Adipocyte (in vitro differentiated cells): Measurements from ENCODE around the gene PRELID2.
A peak's percentile ranks its signal among the peaks of the same experiment; 100 is the strongest.
"Not testable (repeated sequence)": the region's sequence is repeated elsewhere in the genome, so short reads cannot be mapped to it uniquely, and the experiment has no call there.

Experiments
- DNase-seq: peaks from one replicate; pipeline ENCODE4 v3.0.0-alpha.2; 2015; ENCODE audit warnings: low read depth
- H3K27me3 ChIP-seq: replicated peaks from 2 replicates; pipeline ENCODE4 v1.7.0; 2013; ENCODE audit warnings: mild to moderate bottlenecking, low read length, moderate library complexity; ENCODE audit not compliant: control insufficient read depth, insufficient read depth
- H3K36me3 ChIP-seq: 2 replicates; pipeline ENCODE4 v1.7.0; 2013; ENCODE audit warnings: low read length, mild to moderate bottlenecking, moderate library complexity; ENCODE audit not compliant: control insufficient read depth, insufficient read depth, severe bottlenecking
- H3K4me1 ChIP-seq: 2 replicates; pipeline ENCODE4 v1.7.0; 2013; ENCODE audit warnings: mild to moderate bottlenecking, low read length, moderate library complexity; ENCODE audit not compliant: control insufficient read depth, insufficient read depth
- H3K4me3 ChIP-seq: 2 replicates; pipeline ENCODE4 v1.7.0; 2013; ENCODE audit warnings: mild to moderate bottlenecking, low read length, moderate library complexity
- H3K9ac ChIP-seq: 2 replicates; pipeline ENCODE4 v1.7.0; 2013; ENCODE audit warnings: mild to moderate bottlenecking, low read length, moderate library complexity
- H3K9me3 ChIP-seq: 2 replicates; pipeline ENCODE4 v1.7.0; 2013; ENCODE audit warnings: mild to moderate bottlenecking, low read length, moderate library complexity; ENCODE audit not compliant: control insufficient read depth

PRELID2 gene

GRCh38 chr5:145812877-145813276 lies 22.3 kb downstream of the PRELID2 start:
- no peaks in the 10 kb centered on the region for H3K4me1 ChIP-seq
- no peak overlapping the region for H3K9ac ChIP-seq
- H3K27me3 ChIP-seq: no peaks in the 10 kb centered on the region
- no peaks in the 10 kb centered on the region for H3K9me3 ChIP-seq
- no peaks in the 10 kb centered on the region for H3K36me3 ChIP-seq
- H3K4me3 ChIP-seq: no peak overlapping the region
- no peak for DNase-seq

- Histone ChIP-seq H3K9ac (no peak overlapping the region), H3K36me3 (no peaks in the 10 kb centered on the region), H3K4me3 (no peak overlapping the region), H3K4me1 (no peaks in the 10 kb centered on the region), H3K27me3 (no peaks in the 10 kb centered on the region), H3K9me3 (no peaks in the 10 kb centered on the region)
- peak; percentile 58 for DNase-seq
Observed at GRCh38 chr5:145811834-145812625, 23.1 kb downstream of the PRELID2 start.

GRCh38 chr5:145806923-145807322 lies 28.2 kb downstream of the PRELID2 start:
- H3K9me3 ChIP-seq: peaks cover 3% of the 10 kb centered on the region
- H3K4me3 ChIP-seq: no peak overlapping the region
- no peak for DNase-seq
- no peaks in the 10 kb centered on the region for H3K4me1 ChIP-seq
- H3K36me3 ChIP-seq: no peaks in the 10 kb centered on the region
- H3K27me3 ChIP-seq: no peaks in the 10 kb centered on the region
- no peak overlapping the region for H3K9ac ChIP-seq

- H3K4me1 ChIP-seq: no peaks in the 10 kb centered on the region
- H3K4me3 ChIP-seq: no peak overlapping the region
- H3K36me3 ChIP-seq: no peaks in the 10 kb centered on the region
- peaks cover 3% of the 10 kb centered on the region for H3K9me3 ChIP-seq
- no peaks in the 10 kb centered on the region for H3K27me3 ChIP-seq
- no peak for DNase-seq
- H3K9ac ChIP-seq: no peak overlapping the region
Observed at GRCh38 chr5:145805819-145806218, 29.3 kb downstream of the PRELID2 start.

- no peak overlapping the region for H3K4me3 ChIP-seq
- peaks cover 3% of the 10 kb centered on the region for H3K9me3 ChIP-seq
- no peaks in the 10 kb centered on the region for H3K4me1 ChIP-seq
- DNase-seq: no peak
- no peaks in the 10 kb centered on the region for H3K36me3 ChIP-seq
- H3K27me3 ChIP-seq: no peaks in the 10 kb centered on the region
- no peak overlapping the region for H3K9ac ChIP-seq
Observed at GRCh38 chr5:145804701-145805100, 30.4 kb downstream of the PRELID2 start.

- Histone ChIP-seq H3K4me3 (no peak overlapping the region), H3K4me1 (no peaks in the 10 kb centered on the region), H3K27me3 (no peaks in the 10 kb centered on the region), H3K36me3 (no peaks in the 10 kb centered on the region), H3K9ac (no peak overlapping the region), H3K9me3 (peaks cover 3% of the 10 kb centered on the region)
- DNase-seq: no peak
Observed at GRCh38 chr5:145803112-145804004, 31.8 kb downstream of the PRELID2 start.

- Histone ChIP-seq H3K9me3 (peaks cover 3% of the 10 kb centered on the region), H3K9ac (no peak overlapping the region), H3K27me3 (no peaks in the 10 kb centered on the region), H3K4me1 (peaks cover 5% of the 10 kb centered on the region), H3K36me3 (no peaks in the 10 kb centered on the region), H3K4me3 (no peak overlapping the region)
- no peak for DNase-seq
Observed at GRCh38 chr5:145801195-145801594, 33.9 kb downstream of the PRELID2 start.

GRCh38 chr5:145800181-145800580 lies 35.0 kb downstream of the PRELID2 start:
- no peaks in the 10 kb centered on the region for H3K36me3 ChIP-seq
- peaks cover 5% of the 10 kb centered on the region for H3K4me1 ChIP-seq
- no peak overlapping the region for H3K9ac ChIP-seq
- no peaks in the 10 kb centered on the region for H3K27me3 ChIP-seq
- DNase-seq: no peak
- H3K9me3 ChIP-seq: peaks cover 3% of the 10 kb centered on the region
- no peak overlapping the region for H3K4me3 ChIP-seq

- H3K9ac ChIP-seq, H3K4me3 ChIP-seq, H3K4me1 ChIP-seq, H3K9me3 ChIP-seq, H3K36me3 ChIP-seq, DNase-seq, H3K27me3 ChIP-seq: not testable (repeated sequence)
Observed at GRCh38 chr5:145798503-145798902, 36.6 kb downstream of the PRELID2 start.

GRCh38 chr5:145797336-145797735 lies 37.8 kb downstream of the PRELID2 start:
- no peak overlapping the region for H3K9ac ChIP-seq
- H3K9me3 ChIP-seq: no peaks in the 10 kb centered on the region
- H3K4me3 ChIP-seq: no peak overlapping the region
- no peaks in the 10 kb centered on the region for H3K27me3 ChIP-seq
- no peak for DNase-seq
- no peaks in the 10 kb centered on the region for H3K36me3 ChIP-seq
- H3K4me1 ChIP-seq: peaks cover 5% of the 10 kb centered on the region

- Histone ChIP-seq H3K27me3 (no peaks in the 10 kb centered on the region), H3K9ac (no peak overlapping the region), H3K4me1 (peaks cover 5% of the 10 kb centered on the region), H3K4me3 (no peak overlapping the region), H3K36me3 (no peaks in the 10 kb centered on the region), H3K9me3 (no peaks in the 10 kb centered on the region)
- DNase-seq: no peak
Observed at GRCh38 chr5:145796318-145796717, 38.8 kb downstream of the PRELID2 start.
